NT2/D1 (cell line): ENCODE results near the gene ITIH5.

ENCODE experiments used
- SUZ12 ChIP-seq: IDR thresholded peaks from 2 replicates; pipeline ENCODE4 v1.6.1; 2011; ENCODE audit not compliant: insufficient read length, insufficient read depth; ENCODE audit errors: extremely low read depth
- YY1 ChIP-seq: IDR thresholded peaks from 2 replicates; pipeline ENCODE4 v1.6.1; 2011; ENCODE audit not compliant: insufficient read length, insufficient read depth
- ZNF274 ChIP-seq: IDR thresholded peaks from 2 replicates; pipeline ENCODE4 v1.6.1; 2011; ENCODE audit warnings: mild to moderate bottlenecking, low read depth, low read length

DNA sequence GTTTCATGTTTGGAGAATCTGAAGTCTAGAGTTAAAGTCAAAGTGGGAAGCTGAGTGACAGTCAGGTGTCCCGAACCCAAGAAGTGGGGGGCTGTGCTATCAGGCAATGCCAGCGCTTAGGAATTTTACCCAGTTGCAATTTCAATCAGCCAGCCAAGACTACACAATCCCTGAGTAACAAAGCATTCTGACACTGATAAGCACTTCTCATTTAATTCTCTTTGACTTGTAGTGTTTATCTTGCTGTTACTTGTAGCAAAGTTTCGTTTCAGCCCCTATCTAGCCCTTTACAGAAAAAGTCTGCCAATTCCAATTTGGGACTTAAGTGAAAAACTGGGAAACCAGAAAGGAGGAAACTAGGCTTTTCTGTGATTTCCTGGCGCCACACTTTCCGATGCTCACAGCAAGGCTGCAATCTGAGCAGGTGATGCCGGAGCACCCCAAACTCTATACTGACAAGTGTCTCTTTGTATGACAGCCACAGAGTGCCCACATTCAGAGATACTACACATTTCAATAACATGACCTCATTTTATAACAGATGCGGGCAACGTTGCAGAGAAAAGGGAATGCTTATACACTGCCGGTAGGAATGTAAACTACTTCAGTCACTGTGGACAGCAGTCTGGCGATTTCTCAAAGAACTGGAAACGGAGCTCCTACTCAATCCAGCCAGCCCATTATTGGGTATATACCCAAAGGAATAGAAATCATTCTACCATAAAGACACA lies 61.0 kb downstream of the ITIH5 start:
- TF ChIP-seq YY1 (no peak), SUZ12 (no peak), ZNF274 (no peak)
